NCI-H2171 (cell line): ENCODE results near the gene IL15RA.
A peak's percentile ranks its signal among the peaks of the same experiment; 100 is the strongest.

ENCODE experiments used
- DNase-seq: peaks from one replicate; lab custom pipeline; 2025; lab: John Stamatoyannopoulos, UW

Gene IL15RA

DNA sequence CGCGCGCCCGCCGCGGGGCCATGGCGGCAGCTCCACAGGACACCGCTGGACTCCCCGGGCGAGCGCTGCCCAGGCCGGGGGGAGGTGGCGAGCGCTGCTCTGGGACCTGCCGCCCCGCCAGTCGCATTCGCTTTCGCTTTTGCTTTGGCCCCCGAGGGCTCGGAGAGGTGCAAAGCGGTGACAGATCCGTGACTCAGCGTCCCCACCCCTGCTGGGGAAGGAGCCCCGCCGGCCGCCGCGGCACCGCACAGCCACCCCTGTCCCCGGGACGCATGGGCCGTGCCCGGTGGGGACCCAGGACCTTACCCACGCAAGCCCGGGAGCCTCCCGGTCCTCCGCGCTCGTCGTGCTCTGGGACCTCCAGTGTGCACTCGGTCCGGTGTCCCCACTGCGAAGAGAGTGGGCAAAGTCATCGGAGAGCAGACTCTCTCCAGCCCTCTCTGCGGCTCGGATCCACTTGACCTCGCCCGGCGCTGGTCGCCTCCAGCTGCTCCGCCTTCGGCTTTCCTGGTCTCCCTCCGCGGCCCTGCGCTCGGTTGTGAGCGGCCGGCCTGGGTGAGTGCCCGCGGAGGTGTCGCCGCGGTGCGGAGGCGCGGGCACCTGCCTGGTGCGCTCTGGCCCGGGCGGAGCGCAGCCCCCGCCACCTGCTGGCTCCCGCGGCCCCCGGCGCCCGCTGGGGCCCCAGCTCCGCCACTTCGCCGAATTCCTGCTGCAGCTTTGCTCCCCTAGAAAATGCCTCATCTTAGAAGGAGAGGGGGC, at the start of gene IL15RA:
Gene IL15RA (minus strand): TSS at position 73 of the 759 bp plus-strand sequence. CDS start 51 bp downstream, at position 22.
- DNase-seq, result peak; percentile 4

GRCh38 chr10:6025683-6026255, 48.4 kb upstream of the IL15RA start:
- DNase-seq, result no peak

GRCh38 chr10:6024334-6024682, 47.0 kb upstream of the IL15RA start:
- DNase-seq, result no peak

- DNase-seq, result no peak
Observed at GRCh38 chr10:6023661-6024333, 46.5 kb upstream of the IL15RA start.

- DNase-seq, result no peak
Observed at GRCh38 chr10:6022660-6023059, 45.3 kb upstream of the IL15RA start.

GRCh38 chr10:6020826-6021225, 43.5 kb upstream of the IL15RA start:
- no peak for DNase-seq

DNA sequence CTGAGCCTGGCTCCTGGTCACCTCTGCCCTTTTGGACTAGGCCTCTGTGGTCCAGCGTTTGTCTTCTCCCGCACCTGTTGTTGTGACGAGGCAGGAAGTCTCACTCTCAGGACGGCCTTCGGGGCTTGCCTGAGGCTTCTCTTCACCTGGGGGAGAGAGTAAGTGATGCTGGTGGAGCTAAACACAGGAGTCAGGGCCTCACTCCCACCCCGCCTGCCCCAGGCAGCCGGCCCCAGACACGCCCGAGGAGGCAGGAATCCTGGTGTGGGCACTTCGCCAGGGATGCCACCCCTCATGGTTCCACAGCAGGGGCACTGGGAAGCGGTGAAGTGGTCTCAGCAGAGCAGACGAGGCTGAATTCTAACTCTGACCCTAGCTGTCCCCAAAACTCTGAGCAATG, 42.5 kb upstream of the IL15RA start:
- no peak for DNase-seq

DNA sequence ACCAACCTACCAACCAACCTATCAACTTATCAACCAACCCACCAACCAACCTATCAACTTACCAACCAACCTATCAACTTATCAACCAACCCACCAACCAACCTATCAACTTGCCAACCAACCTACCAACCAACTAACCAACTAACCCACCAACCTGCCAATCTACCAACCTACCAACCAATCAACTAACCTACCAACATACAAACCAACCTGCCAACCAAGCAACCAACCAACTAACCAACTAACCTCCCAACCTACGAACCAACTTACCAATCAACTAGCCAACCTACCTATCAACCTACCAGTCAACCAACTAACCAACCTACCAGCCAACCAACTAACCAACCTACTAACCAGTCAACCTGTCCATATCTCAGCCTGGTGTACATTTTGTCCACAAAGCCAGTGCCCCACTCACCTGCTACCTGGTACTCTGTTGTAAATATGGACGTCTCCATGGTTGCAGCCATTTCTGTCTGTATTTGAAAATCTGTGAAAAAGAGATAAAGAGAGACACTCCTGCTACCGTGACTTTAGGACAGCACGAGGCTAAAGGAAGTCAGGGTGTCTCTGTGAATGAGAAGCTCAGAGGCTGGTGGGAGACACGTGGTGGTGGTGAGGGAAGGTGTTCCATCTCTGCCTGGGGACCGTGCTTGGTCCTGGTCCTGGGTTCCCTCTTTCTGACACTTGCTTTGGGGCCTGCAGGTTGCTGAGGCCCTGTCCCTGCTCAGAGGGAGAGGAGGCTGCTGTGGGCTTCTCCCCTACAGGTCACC, 41.9 kb upstream of the IL15RA start:
- DNase-seq, result no peak

DNA sequence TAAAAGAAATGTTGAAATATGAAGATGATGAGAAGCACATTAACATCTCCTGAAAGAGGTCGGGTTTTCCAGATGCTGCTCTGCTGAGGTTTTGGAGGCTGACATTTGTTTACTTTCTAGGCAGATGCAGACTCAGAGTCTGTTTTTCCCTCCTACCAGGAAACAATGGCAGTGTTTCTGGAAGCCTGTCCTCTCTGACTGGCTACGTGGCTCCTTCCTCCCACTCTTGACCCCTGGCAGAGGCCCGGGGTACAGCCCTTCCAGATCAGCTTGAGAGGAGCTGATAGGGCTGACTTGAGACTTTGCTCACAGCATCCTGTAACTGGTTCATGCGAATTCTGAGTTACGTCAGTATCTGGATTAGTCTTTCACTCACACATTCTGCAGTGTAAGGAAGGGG, 41.1 kb upstream of the IL15RA start:
- no peak for DNase-seq

DNA sequence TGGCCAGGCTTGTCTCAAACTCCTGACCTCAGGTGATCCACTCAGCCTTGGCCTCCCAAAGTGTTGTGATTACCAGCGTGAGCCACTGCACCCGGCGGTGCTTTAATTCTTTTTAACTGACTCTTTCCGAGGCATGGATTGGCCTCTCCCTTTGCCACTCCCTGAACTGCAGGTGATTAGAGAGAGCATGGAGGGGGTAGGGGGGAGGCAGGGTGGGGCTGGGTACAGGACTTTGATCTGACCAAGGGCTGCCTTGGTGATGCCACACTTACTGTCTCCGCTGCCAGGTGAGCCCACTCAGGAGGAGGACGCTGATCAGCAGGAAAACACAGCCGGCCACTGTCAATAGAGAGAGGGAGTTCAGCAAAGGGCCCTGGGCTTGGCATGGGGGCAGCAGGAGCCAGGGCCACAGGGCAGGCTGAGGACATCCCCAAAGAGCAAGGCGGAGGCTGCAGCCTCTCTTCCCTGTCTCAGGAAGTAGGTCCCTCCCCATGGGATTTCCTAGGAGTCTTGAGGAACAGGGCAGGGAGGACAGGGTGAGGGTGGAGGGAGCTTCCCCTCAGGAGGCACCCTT, 40.5 kb upstream of the IL15RA start:
- DNase-seq, result no peak

DNA sequence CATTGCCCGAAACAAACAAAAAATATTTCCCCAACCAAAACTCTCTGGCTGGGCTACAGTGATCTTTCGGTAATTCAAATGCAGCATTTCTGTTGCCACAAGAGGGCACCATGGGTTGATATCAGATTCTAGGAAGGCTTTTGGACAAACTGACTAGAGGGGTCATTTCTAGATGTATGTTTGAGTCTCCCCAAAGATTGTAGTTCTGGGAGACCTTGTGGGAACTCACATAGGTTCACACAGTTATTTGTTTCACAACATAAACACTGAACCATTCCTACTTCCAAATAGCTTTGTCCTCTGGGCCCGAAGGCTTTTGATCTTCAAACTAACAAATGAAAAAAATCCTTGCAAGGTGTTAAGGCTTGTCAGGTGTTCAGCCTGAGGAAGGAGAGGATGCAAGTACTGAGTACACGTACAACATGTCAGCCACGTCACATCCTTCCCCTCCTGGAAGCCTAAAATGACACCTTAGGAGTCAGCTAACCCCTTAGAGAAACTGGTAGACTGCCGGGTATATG, 37.0 kb upstream of the IL15RA start:
- DNase-seq, result no peak

DNA sequence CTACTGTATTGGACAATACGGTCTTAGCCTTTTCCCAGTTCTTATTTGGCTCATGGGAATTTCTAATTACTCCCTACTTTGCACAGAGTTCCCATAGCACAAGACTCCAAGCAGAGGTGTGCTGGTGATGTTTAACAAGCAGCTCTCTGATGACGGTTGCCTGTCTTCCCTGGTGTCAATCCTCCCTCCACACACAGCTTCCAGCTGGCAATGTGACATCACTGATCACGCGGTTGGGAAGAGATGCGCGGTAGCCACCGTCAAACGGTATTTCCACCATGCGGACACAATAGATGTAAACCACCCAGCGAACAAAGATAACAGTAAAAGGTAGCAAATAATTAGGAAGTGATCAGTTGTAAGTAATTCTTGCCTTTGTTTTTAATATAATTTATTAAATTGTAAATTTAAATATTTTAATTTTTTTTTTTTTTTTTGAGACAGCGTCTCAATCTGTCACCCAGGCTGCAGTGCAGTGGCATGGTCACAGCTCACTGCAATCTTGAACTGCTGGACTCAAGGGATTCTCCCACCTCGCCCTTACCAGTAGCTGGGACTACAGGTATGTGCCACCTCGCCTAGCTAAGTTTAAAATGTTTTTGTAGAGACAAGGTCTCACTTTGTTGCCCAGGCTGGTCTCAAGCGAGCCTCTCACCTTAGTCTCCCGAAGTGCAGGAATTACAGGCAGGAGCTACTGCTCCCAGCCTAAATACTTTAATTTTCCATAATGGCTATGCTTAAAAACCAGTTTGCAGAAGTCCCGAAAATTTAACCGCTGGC, 36.3 kb upstream of the IL15RA start:
- no peak for DNase-seq

- no peak for DNase-seq
Observed at GRCh38 chr10:6012121-6012905, 35.0 kb upstream of the IL15RA start.

GRCh38 chr10:6011558-6011957, 34.2 kb upstream of the IL15RA start:
- DNase-seq, result no peak

DNA sequence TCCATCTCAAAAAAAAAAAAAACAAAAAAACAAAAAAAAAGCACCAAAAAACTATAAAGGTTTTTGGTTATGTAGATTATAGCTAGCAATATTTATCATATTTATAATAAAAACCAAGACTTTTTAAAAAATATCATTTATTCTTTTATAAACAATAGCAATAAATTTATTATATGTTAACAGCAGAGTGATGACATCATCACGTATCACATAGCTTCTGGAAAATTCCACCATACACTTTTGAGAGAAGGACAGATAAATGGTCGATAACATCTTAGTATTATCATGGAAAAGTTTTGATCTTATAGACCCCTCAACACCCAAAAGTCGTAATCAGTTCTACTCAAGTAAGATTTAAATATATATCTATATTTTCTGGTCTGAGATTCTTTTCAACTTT, 33.2 kb upstream of the IL15RA start:
- DNase-seq, result no peak

DNA sequence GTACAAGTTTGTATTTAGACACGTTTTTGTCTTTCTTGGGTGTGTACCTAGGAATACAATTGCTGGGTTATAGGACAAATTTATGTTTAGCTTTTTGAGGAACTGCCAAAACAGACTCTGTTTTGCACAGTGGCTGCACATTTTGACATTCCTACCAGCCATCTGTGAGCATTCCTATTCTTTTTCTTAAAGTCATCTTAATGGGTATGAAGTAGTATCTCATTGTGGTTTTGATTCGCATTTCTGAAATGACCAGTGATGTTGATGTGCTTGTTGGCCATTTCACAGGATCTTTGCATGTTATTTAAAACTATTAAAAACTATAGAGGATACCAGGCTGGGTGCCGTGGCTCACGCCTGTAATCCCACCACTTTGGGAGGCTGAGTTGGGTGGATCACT, 32.6 kb upstream of the IL15RA start:
- DNase-seq, result no peak

- no peak for DNase-seq
Observed at GRCh38 chr10:6009150-6009549, 31.8 kb upstream of the IL15RA start.

DNA sequence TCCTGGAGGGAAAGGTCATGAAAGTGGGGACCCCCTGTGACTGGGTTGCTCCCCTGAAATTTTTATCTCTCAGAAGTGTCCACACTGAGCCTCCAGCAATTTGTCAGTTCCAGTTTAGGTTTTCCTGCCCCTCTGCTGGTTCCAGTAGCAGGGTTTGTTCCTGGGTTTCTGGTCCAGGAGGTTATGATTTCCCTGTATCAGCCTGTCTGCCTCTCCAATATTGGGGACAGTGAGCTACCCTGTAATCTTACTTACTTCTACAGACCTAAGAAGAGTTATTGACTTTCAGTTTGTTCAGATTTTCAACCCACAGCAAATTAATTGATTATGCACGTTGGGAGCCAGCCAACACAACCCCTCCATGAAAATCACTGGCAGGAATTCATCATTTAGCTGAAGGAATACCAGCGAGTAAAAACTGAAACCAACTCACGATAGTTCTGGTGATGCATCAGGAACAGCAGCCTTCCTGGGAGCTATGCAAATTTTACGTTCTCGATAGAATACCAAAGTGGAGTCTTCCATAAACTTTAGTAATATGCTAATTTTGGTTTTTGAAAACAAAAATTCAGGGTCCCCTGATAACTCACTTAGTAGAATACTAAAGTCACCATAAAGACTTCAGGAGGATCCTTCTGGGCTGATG, 31.3 kb upstream of the IL15RA start:
- no peak for DNase-seq

- DNase-seq, result no peak
Observed at GRCh38 chr10:6006991-6007390, 29.6 kb upstream of the IL15RA start.

DNA sequence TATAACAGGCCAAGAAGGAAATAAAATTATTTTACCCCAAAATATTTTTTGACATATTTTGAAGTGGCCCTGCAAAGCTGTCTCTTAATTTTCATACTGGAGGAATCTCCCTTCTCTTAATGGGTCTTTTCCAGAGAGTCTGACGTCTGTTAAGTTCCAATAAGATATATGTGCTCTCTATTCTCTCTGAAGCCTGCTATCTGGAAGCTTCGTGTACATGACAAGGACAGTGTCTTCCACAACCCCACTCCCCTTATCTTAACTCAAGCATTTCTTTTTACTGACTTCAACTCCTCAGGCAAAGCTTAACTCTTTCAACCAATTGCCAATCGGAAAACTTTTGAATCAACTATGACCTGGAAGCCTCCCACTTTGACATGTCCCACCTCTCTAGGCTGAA, 29.2 kb upstream of the IL15RA start:
- DNase-seq, result no peak
